Spleen (tissue), 7 donors: ENCODE data around the gene ARFGEF2.

Experiments
- POLR2A ChIP-seq, 3 donors: fragments of 450-650 bp; IDR thresholded peaks; one replicate each; pipeline ENCODE4 v1.5.1; 2017; ENCODE audit warnings: antibody characterized with exemption in 3 of 3, mild to moderate bottlenecking in 1 of 3
- POLR2AphosphoS5 ChIP-seq, 3 donors: sonication (generic); formaldehyde crosslinking; IDR thresholded peaks; one replicate each; pipeline ENCODE4 v1.5.1; 2017; ENCODE audit warnings: antibody characterized with exemption in 3 of 3
- TF ChIP-seq, protein P1 (sequence below), 11 experiments: fragments of 200-600 bp in 7 of 11; fragments of 450-650 bp in 4 of 11; sonication (generic) in 4 of 11; IDR thresholded peaks in 8 of 11; conservative IDR thresholded peaks in 3 of 11; 1 replicate in 7 of 11; 2 replicates in 4 of 11; pipeline versions ENCODE4 v1.4.0 to v1.8.0; 2016 to 2021; ENCODE audit warnings: antibody characterized with exemption in 11 of 11, inconsistent platforms in 4 of 11, mild to moderate bottlenecking in 1 of 11
- donor health status: DM: no; HTN: no; CAD: no; lungs with moderate emphysema.
- donor health status: DM: no; HTN: no; CAD: no.
- donor health status: DM: no; HTN: no; CAD: no.

DNA sequence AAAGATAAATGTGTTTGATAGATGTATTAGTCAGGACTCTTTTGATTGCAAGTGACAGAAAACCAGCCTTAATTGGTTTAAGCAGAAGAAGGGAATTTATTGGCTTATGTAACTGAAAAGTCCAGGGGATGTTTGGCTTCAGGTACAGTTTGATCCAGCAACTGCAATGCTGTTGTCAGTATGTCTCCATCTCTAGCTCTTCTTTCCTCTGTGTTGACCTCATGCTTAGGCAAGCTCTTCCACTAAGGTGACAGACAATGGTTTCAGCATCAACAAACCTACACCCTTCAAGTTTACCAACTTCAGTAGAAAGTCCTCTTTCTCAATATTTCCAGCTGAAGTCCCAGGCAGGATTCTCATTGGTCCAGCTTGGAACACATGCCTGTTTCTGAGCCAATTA is 28.1 kb upstream of the ARFGEF2 start:
- TF ChIP-seq POLR2A (IDR thresholded peaks at IDR 0.05) (no peak), POLR2AphosphoS5 (IDR thresholded peaks at IDR 0.05) (no peak)
- TF ChIP-seq, protein P1, sequence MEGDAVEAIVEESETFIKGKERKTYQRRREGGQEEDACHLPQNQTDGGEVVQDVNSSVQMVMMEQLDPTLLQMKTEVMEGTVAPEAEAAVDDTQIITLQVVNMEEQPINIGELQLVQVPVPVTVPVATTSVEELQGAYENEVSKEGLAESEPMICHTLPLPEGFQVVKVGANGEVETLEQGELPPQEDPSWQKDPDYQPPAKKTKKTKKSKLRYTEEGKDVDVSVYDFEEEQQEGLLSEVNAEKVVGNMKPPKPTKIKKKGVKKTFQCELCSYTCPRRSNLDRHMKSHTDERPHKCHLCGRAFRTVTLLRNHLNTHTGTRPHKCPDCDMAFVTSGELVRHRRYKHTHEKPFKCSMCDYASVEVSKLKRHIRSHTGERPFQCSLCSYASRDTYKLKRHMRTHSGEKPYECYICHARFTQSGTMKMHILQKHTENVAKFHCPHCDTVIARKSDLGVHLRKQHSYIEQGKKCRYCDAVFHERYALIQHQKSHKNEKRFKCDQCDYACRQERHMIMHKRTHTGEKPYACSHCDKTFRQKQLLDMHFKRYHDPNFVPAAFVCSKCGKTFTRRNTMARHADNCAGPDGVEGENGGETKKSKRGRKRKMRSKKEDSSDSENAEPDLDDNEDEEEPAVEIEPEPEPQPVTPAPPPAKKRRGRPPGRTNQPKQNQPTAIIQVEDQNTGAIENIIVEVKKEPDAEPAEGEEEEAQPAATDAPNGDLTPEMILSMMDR (IDR thresholded peaks at IDR 0.05 in 8 of 11, conservative IDR thresholded peaks at IDR 0.05 in 3 of 11) = no peak
